H1 (cell line): Measurements from ENCODE around the gene FOXP4. TPM values are rescaled to one million over a fixed set of nuclear protein-coding genes. Genes with fewer than 3 reads are reported as not detected.
A peak's percentile ranks its signal among the peaks of the same experiment; 100 is the strongest.

Source experiments
- CTCF ChIA-PET: fragments of 300-600 bp; sonication (Branson Sonifier 250); formaldehyde crosslinking; loops from one replicate; lab custom pipeline; 2021; ENCODE audit not compliant: partially characterized antibody; lab: Charles Lee
- POLR2A ChIA-PET: fragments of 300-600 bp; sonication (Branson Sonifier 250); formaldehyde crosslinking; loops from one replicate; lab custom pipeline; 2021; ENCODE audit warnings: inconsistent platforms; ENCODE audit not compliant: partially characterized antibody; lab: Charles Lee
- DNase-seq, 2 experiments: peaks; one replicate each; pipeline versions ENCODE4 v3.0.0 to v3.0.0-alpha.2; 2010 to 2022; ENCODE audit warnings: low spot score in 2 of 2, low read depth in 1 of 2, mixed read lengths in 1 of 2
- FAIRE-seq: peaks from 2 replicates; lab custom pipeline; 2011; peaks lifted over from hg19 to GRCh38; lab: Jason Lieb, UNC
- H2AFZ ChIP-seq: 2 replicates; pipeline ENCODE4 v1.8.1; 2012; ENCODE audit warnings: low read length, inconsistent platforms
- H2AK5ac ChIP-seq: 2 replicates; pipeline ENCODE4 v1.6.1; 2013; ENCODE audit warnings: low read depth, low read length
- H2BK120ac ChIP-seq: replicated peaks from 2 replicates; pipeline ENCODE3; 2013; ENCODE audit warnings: low read depth, low read length, inconsistent platforms
- H2BK12ac ChIP-seq: 2 replicates; pipeline ENCODE4 v1.6.1; 2013; ENCODE audit warnings: low read depth, low read length
- H2BK15ac ChIP-seq: 2 replicates; pipeline ENCODE4 v1.6.1; 2013; ENCODE audit warnings: low read length
- H2BK20ac ChIP-seq: 2 replicates; pipeline ENCODE4 v1.6.1; 2013; ENCODE audit warnings: low read length
- H2BK5ac ChIP-seq: 2 replicates; pipeline ENCODE4 v1.6.1; 2013; ENCODE audit warnings: low read depth, low read length
- H3K14ac ChIP-seq: 2 replicates; pipeline ENCODE4 v1.6.1; 2013; ENCODE audit warnings: inconsistent platforms; ENCODE audit not compliant: insufficient read length
- H3K18ac ChIP-seq: 2 replicates; pipeline ENCODE4 v1.6.1; 2013; ENCODE audit warnings: low read length; ENCODE audit errors: extremely low read depth
- H3K23ac ChIP-seq: 2 replicates; pipeline ENCODE4 v1.6.1; 2013; ENCODE audit warnings: inconsistent platforms; ENCODE audit not compliant: insufficient read length
- H3K23me2 ChIP-seq: 2 replicates; pipeline ENCODE4 v1.6.1; 2013; ENCODE audit warnings: low read depth, low read length
- H3K27ac ChIP-seq: 2 replicates; pipeline ENCODE4 v1.6.1; 2011; ENCODE audit warnings: low read depth, low read length, inconsistent platforms
- H3K27me3 ChIP-seq, 4 experiments: replicated peaks in 1 of 4; 1 replicate in 1 of 4; 2 replicates in 3 of 4; pipeline versions ENCODE4 v1.6.1 to v1.8.1; 2011 to 2013; ENCODE audit warnings: low read length in 3 of 4, mild to moderate bottlenecking in 3 of 4, inconsistent platforms in 2 of 4, mixed read lengths in 2 of 4, moderate library complexity in 1 of 4; ENCODE audit not compliant: control insufficient read depth in 3 of 4, insufficient read depth in 3 of 4; ENCODE audit errors: extremely low read depth in 1 of 4
- H3K36me3 ChIP-seq, 4 experiments: 2 replicates each; pipeline versions ENCODE4 v1.6.1 to v1.8.1; 2011 to 2013; ENCODE audit warnings: mild to moderate bottlenecking in 4 of 4, low read length in 3 of 4, moderate library complexity in 2 of 4, control low read depth in 1 of 4, inconsistent platforms in 1 of 4; ENCODE audit not compliant: insufficient read depth in 4 of 4, control insufficient read depth in 2 of 4
- H3K4ac ChIP-seq: replicated peaks from 2 replicates; pipeline ENCODE3; 2013; ENCODE audit warnings: low read length, low read depth, mixed read lengths, inconsistent platforms; ENCODE audit not compliant: insufficient read length
- H3K4me1 ChIP-seq, 4 experiments: replicated peaks in 1 of 4; 1 replicate in 1 of 4; 2 replicates in 3 of 4; pipeline versions ENCODE4 v1.6.1 to v1.8.1; 2011 to 2013; ENCODE audit warnings: low read length in 3 of 4, inconsistent platforms in 2 of 4, mixed read lengths in 1 of 4; ENCODE audit not compliant: insufficient read depth in 4 of 4, control insufficient read depth in 3 of 4
- H3K4me2 ChIP-seq, 2 experiments: 2 replicates each; pipeline versions ENCODE4 v1.6.1 to v1.8.1; 2011 to 2013; ENCODE audit warnings: low read depth in 2 of 2, low read length in 2 of 2, control low read depth in 1 of 2, inconsistent platforms in 1 of 2, mild to moderate bottlenecking in 1 of 2; ENCODE audit not compliant: insufficient read depth in 1 of 2
- H3K4me3 ChIP-seq, 4 experiments: fragments of 200-600, 300-600 bp in 1 of 4; sonication (generic), shearing (Covaris generic), sonication (Bioruptor Twin) in 1 of 4; 2 replicates each; pipeline versions ENCODE4 v1.5.1 to v1.8.1; 2011 to 2016; ENCODE audit warnings: low read length in 4 of 4, low read depth in 3 of 4, control low read depth in 2 of 4, inconsistent platforms in 2 of 4, mild to moderate bottlenecking in 2 of 4, mixed read lengths in 1 of 4, moderate library complexity in 1 of 4; ENCODE audit not compliant: insufficient read depth in 2 of 4; ENCODE audit errors: extremely low read depth in 1 of 4
- H3K56ac ChIP-seq: replicated peaks from 2 replicates; pipeline ENCODE3; 2013; ENCODE audit warnings: low read depth, mild to moderate bottlenecking, mixed read lengths, low read length, inconsistent platforms; ENCODE audit not compliant: insufficient read length
- H3K79me1 ChIP-seq: 2 replicates; pipeline ENCODE4 v1.6.1; 2013; ENCODE audit warnings: low read depth, low read length, control low read depth
- H3K79me2 ChIP-seq, 2 experiments: 2 replicates each; pipeline versions ENCODE4 v1.6.1 to v1.8.1; 2012 to 2013; ENCODE audit warnings: low read length in 2 of 2, mild to moderate bottlenecking in 2 of 2, inconsistent platforms in 1 of 2; ENCODE audit not compliant: insufficient read depth in 2 of 2, control insufficient read depth in 1 of 2
- H3K9ac ChIP-seq, 4 experiments: replicated peaks in 1 of 4; 1 replicate in 1 of 4; 2 replicates in 3 of 4; pipeline versions ENCODE4 v1.6.1 to v1.8.1; 2011 to 2013; ENCODE audit warnings: low read depth in 3 of 4, low read length in 3 of 4, control low read depth in 2 of 4, mild to moderate bottlenecking in 2 of 4, moderate library complexity in 2 of 4, inconsistent platforms in 1 of 4; ENCODE audit errors: extremely low read depth in 1 of 4
- H3K9me3 ChIP-seq, 2 experiments: 2 replicates each; pipeline versions ENCODE4 v1.6.1 to v1.8.1; 2012 to 2013; ENCODE audit warnings: mild to moderate bottlenecking in 2 of 2, moderate library complexity in 2 of 2, control low read depth in 1 of 2, inconsistent platforms in 1 of 2, low read depth in 1 of 2, low read length in 1 of 2, mixed read lengths in 1 of 2; ENCODE audit not compliant: insufficient read depth in 2 of 2
- H4K20me1 ChIP-seq, 2 experiments: replicated peaks in 1 of 2; 2 replicates each; pipeline versions ENCODE3 to v1.8.1; 2011 to 2013; ENCODE audit warnings: inconsistent platforms in 2 of 2, low read length in 2 of 2, mild to moderate bottlenecking in 1 of 2; ENCODE audit not compliant: insufficient read depth in 2 of 2, control insufficient read depth in 1 of 2
- H4K5ac ChIP-seq: 2 replicates; pipeline ENCODE4 v1.6.1; 2013; ENCODE audit warnings: low read length, low read depth, mixed read lengths, inconsistent platforms; ENCODE audit not compliant: insufficient read length
- H4K8ac ChIP-seq: 2 replicates; pipeline ENCODE4 v1.8.0; 2013; ENCODE audit warnings: mild to moderate bottlenecking, moderate library complexity, low read length, inconsistent platforms; ENCODE audit not compliant: insufficient read depth; ENCODE audit errors: extremely low read depth
- H4K91ac ChIP-seq: replicated peaks from 2 replicates; pipeline ENCODE3; 2013; ENCODE audit warnings: low read length, mixed read lengths, inconsistent platforms; ENCODE audit not compliant: insufficient read length
- BCL11A ChIP-seq, 2 experiments: IDR thresholded peaks; one replicate each; pipeline ENCODE4 v1.6.1; 2011; ENCODE audit warnings: low read depth in 2 of 2, low read length in 2 of 2, mild to moderate bottlenecking in 2 of 2
- CEBPB ChIP-seq: IDR thresholded peaks from 2 replicates; pipeline ENCODE4 v1.6.1; 2012; ENCODE audit warnings: low read depth, low read length
- CTBP2 ChIP-seq: IDR thresholded peaks from 2 replicates; pipeline ENCODE4 v1.7.0; 2011; ENCODE audit warnings: borderline replicate concordance, mild to moderate bottlenecking, moderate library complexity, mixed read lengths, low read length; ENCODE audit not compliant: insufficient read depth, insufficient read length
- EGR1 ChIP-seq: IDR thresholded peaks from 2 replicates; pipeline ENCODE4 v1.6.1; 2011; ENCODE audit warnings: low read depth, low read length, borderline replicate concordance
- RAD21 ChIP-seq, 2 experiments: IDR thresholded peaks in 1 of 2; conservative IDR thresholded peaks in 1 of 2; 2 replicates each; pipeline ENCODE4 v1.6.1; 2011; ENCODE audit warnings: low read depth in 2 of 2, low read length in 2 of 2, improper control_type of control experiment in 1 of 2, inconsistent platforms in 1 of 2, mild to moderate bottlenecking in 1 of 2, moderate library complexity in 1 of 2
- SIN3A ChIP-seq, 2 experiments: IDR thresholded peaks in 1 of 2; conservative IDR thresholded peaks in 1 of 2; 2 replicates each; pipeline ENCODE4 v1.6.1; 2011 to 2012; ENCODE audit warnings: low read length in 2 of 2, improper control_type of control experiment in 1 of 2, low read depth in 1 of 2, mild to moderate bottlenecking in 1 of 2
- SUZ12 ChIP-seq: fragments of 200-600 bp; sonication (generic); IDR thresholded peaks from 2 replicates; pipeline ENCODE4 v1.6.1; 2012; ENCODE audit warnings: mild to moderate bottlenecking, inconsistent platforms, low read length, moderate library complexity, mixed read lengths
- TAF1 ChIP-seq: IDR thresholded peaks from 2 replicates; pipeline ENCODE4 v1.6.1; 2011; ENCODE audit warnings: mild to moderate bottlenecking, low read depth, low read length
- TEAD4 ChIP-seq: IDR thresholded peaks from 2 replicates; pipeline ENCODE4 v1.6.1; 2012; ENCODE audit warnings: low read depth, low read length, inconsistent platforms, mixed read lengths
- WGBS, 2 experiments: shearing (Covaris generic) in 1 of 2; methylation state at CpG; one replicate each; pipeline versions ENCODE4 v1.1.6 to v1.1.7; 2013 to 2015; ENCODE audit warnings: low lambda C conversion rate in 2 of 2, mixed read lengths in 2 of 2, inconsistent platforms in 1 of 2, low coverage in 1 of 2, missing lambda C conversion rate in 1 of 2; ENCODE audit not compliant: insufficient replicate concordance in 2 of 2, insufficient coverage in 1 of 2, insufficient read length in 1 of 2; ENCODE audit errors: extremely low coverage in 1 of 2, missing lambda C conversion rate in 1 of 2; 5-methylcytosine and 5-hydroxymethylcytosine counted together
- polyA plus RNA-seq, 7 experiments: library from polyadenylated mRNA; depleted of rRNA in 3 of 7; stranded (reverse) in 5 of 7; unstranded in 2 of 7; fragments of >200 nt in 5 of 7; fragments of 200-250 nt in 2 of 7; gene quantifications; 1 replicate in 5 of 7; 2 replicates in 1 of 7; 4 replicates in 1 of 7; pipeline versions ENCODE4 v1.2.1 to v1.2.3, GENCODE V29; 2011 to 2013; ENCODE audit warnings: missing spikeins in 2 of 7, mixed read lengths in 2 of 7
- total RNA-seq: library from RNA; stranded (reverse); fragmentation: NEBNext Ultra II Directional; extraction: Animal tissue kit (Norgen Biotek cat#: 25700); gene quantifications from 2 replicates; pipeline ENCODE4 v1.2.1, GENCODE V29; 2021

Gene FOXP4
- total and polyA plus RNA-seq, 2 of the 8 experiments (the other 6 are each of a cell fraction or from before 2014, with no cell fraction given) = 4.8 to 13.3 TPM

DNA sequence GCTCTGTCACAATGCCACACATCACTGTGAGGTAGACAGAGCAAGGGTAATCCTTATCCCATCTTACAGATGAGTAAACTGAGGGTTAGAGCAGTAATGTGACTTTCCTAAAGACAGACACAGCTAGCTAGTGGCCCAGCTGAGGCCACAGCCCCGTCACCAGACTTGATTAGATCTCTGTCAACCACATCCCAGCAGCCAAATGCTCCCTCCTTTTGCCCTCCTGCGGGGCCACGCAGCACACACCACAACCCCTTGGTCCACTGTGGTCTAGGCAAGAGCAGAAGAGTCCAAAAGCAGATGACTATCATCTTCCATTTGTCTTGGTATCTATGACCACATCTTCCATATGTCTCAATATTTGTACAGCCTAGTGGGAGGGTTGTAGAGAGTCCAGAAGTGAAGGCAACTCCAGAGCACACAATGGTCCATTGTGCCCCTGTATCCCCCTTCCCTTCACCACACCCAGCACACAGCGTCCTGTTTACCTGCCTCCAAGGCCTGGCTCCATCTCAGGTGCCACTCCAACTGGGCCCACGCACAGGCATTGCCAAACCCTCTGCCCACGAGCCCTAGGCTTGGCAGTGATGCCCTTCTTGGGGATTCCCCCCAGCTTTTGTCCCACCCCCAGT, 47.1 kb upstream of the FOXP4 start:
- H3K4ac ChIP-seq = no peak overlapping the region
- no peaks in the 10 kb centered on the region for H3K79me2 ChIP-seq
- H3K4me2 ChIP-seq = no peak overlapping the region
- H3K23me2 ChIP-seq = no peaks in the 10 kb centered on the region; the same call in 1 of the 2 replicates
- WGBS, 2 experiments = 90% methylated on average over 6 of the region's 6 CpGs; no CpG with 5 or more reads in 1 of the 2 experiments
- no peak for TF ChIP-seq CTBP2
- no peak for TF ChIP-seq SIN3A (conservative IDR thresholded peaks at IDR 0.05 in 1 of 2, IDR thresholded peaks at IDR 0.05 in 1 of 2; ENCODE audit: low read depth in 1 of 2, low read length in 2 of 2)
- no peak for TF ChIP-seq TAF1
- no peak for TF ChIP-seq CEBPB
- no peak for TF ChIP-seq RAD21 (IDR thresholded peaks at IDR 0.05 in 1 of 2, conservative IDR thresholded peaks at IDR 0.05 in 1 of 2; ENCODE audit: low read depth in 2 of 2, low read length in 2 of 2)
- no peak for TF ChIP-seq SUZ12
- TF ChIP-seq EGR1 = no peak
- TF ChIP-seq BCL11A (IDR thresholded peaks at IDR 0.05; ENCODE audit: low read depth in 2 of 2, low read length in 2 of 2) = no peak
- TF ChIP-seq TEAD4 = no peak
- H2AK5ac ChIP-seq = no peak overlapping the region
- H4K8ac ChIP-seq = no peak overlapping the region
- H2BK20ac ChIP-seq = no peak overlapping the region
- H3K9me3 ChIP-seq = no peaks in the 10 kb centered on the region
- DNase-seq (no peak), FAIRE-seq (no peak)
- no peaks in the 10 kb centered on the region for H3K36me3 ChIP-seq
- H4K91ac ChIP-seq = no peak overlapping the region
- no peak overlapping the region for H3K4me3 ChIP-seq
- POLR2A ChIA-PET = no interaction called here
- no peaks in the 10 kb centered on the region for H4K20me1 ChIP-seq
- no peak overlapping the region for H3K14ac ChIP-seq
- H3K23ac ChIP-seq = no peak overlapping the region
- no peaks in the 10 kb centered on the region for H3K79me1 ChIP-seq
- no peak overlapping the region for H3K9ac ChIP-seq
- H3K56ac ChIP-seq = no peak overlapping the region
- H4K5ac ChIP-seq = no peak overlapping the region
- CTCF ChIA-PET = interaction anchor here (0.6 to 1.7 kb wide), 6 partner anchors 20 to 75 kb away, joined by 3 to 5 read pairs (median 4); no protein-coding TSS in a partner anchor
- H2BK5ac ChIP-seq = no peak overlapping the region
- no peak overlapping the region for H3K18ac ChIP-seq
- H2AFZ ChIP-seq = no peak overlapping the region
- no peak overlapping the region for H2BK120ac ChIP-seq
- no peak overlapping the region for H3K27ac ChIP-seq
- peaks cover 2 to 15% (median 8%) of the 10 kb centered on the region in 4 experiments for H3K4me1 ChIP-seq
- no peak overlapping the region for H2BK12ac ChIP-seq
- peaks cover 5 to 43% (median 29%) of the 10 kb centered on the region in 4 experiments for H3K27me3 ChIP-seq
- peak overlapping the region; percentile 89; the same call in 1 of the 2 replicates for H2BK15ac ChIP-seq
